Pancreas (tissue), 10 donors: ENCODE results near the gene ZGPAT. TPM values are rescaled to one million over a fixed set of nuclear protein-coding genes. Genes with fewer than 3 reads are reported as not detected.
"Not testable (repeated sequence)": the region's sequence is repeated elsewhere in the genome, so short reads cannot be mapped to it uniquely, and the experiment has no call there.

Source experiments
- ATAC-seq, 4 donors: fragments of 200-7000 bp; cut with Tn5 transposase; one replicate each; pipeline versions ENCODE4 v1.8.0 to v1.9.1; 2020; ENCODE audit warnings: mild to moderate bottlenecking in 4 of 4, moderate library complexity in 4 of 4
- DNase-seq, 6 donors: peaks; one replicate each; pipeline ENCODE4 v3.0.0-alpha.2; 2020
- FAIRE-seq: peaks from 2 replicates; lab custom pipeline; 2012; peaks lifted over from hg19 to GRCh38; lab: Jason Lieb, UNC
- H3K27ac ChIP-seq, 4 donors: fragments of 200-600 bp; sonication (generic); 1 replicate in 3 of 4; 2 replicates in 1 of 4; pipeline versions ENCODE4 v1.5.0 to v1.8.0; 2020
- H3K27me3 ChIP-seq, 4 donors: fragments of 200-600 bp; one replicate each; pipeline ENCODE4 v1.8.0; 2021
- H3K36me3 ChIP-seq, 3 donors: fragments of 200-600 bp; sonication (generic) in 1 of 3; one replicate each; pipeline versions ENCODE4 v1.5.0 to v1.8.0; 2020 to 2021
- H3K4me1 ChIP-seq, 3 donors: fragments of 200-600 bp; one replicate each; pipeline ENCODE4 v1.8.0; 2021
- H3K4me3 ChIP-seq, 4 donors: fragments of 200-600 bp; sonication (generic) in 2 of 4; one replicate each; pipeline versions ENCODE4 v1.5.0 to v1.8.0; 2020 to 2021
- H3K9me3 ChIP-seq, 4 donors: fragments of 200-600 bp; one replicate each; pipeline ENCODE4 v1.8.0; 2021
- CTCF ChIP-seq, 4 donors: fragments of 200-600 bp; sonication (generic) in 3 of 4; IDR thresholded peaks; one replicate each; pipeline versions ENCODE4 v1.5.0 to v1.8.0; 2021; ENCODE audit warnings: antibody characterized with exemption in 4 of 4
- WGBS, 2 donors: extraction: QIAGEN DNeasy Blood & Tissue Kit; methylation state at CpG; one replicate each; pipeline ENCODE4 v1.1.7; 2013; 5-methylcytosine and 5-hydroxymethylcytosine counted together
- intact Hi-C, 3 donors: fragments of 100-400 bp; cut with DNase I; formaldehyde crosslinking; loops; one replicate each; pipeline versions ENCODE4 v1.11.1 to v1.14.2; 2022
- polyA plus RNA-seq, 2 donors: library from polyadenylated mRNA; stranded (reverse); fragments of 200-250 nt; gene quantifications; one replicate each; pipeline ENCODE4 v1.2.3, GENCODE V29; 2013
- total RNA-seq, 6 donors: library from RNA; stranded (reverse); fragmentation: NEBNext Ultra II Directional in 4 of 6; extraction: Animal tissue kit (Norgen Biotek cat#: 25700) in 4 of 6; gene quantifications; one replicate each; pipeline versions ENCODE4 v1.2.1 to v1.2.4, GENCODE V29; 2021 to 2023
- donor health status: healthy with polysubstance abuse.
- donor health status: DM: no; HTN: no; CAD: no; lungs with moderate emphysema.
- donor health status: DM: no; HTN: no; CAD: no.
- donor health status: control.
- donor health status: control.
- donor health status: Bipolar disorder and iron deficiency.
- donor health status: DM: yes; HTN: yes; CAD: no.
- donor health status: DM: no; HTN: no; CAD: no.
- donor health status: DM: no; HTN: no; CAD: no.
- donor health status: DM: yes; HTN: yes; CAD: no.

ZGPAT gene
- total and polyA plus RNA-seq, 8 donors, result 9.3 to 61.6 (median 12.3) TPM

- FAIRE-seq (no peak), ATAC-seq (no peak), DNase-seq (no peak)
- Histone ChIP-seq H3K4me3 (no peak overlapping the region), H3K27ac (no peak overlapping the region), H3K27me3 (no peaks in the 10 kb centered on the region), H3K9me3 (no peaks in the 10 kb centered on the region), H3K36me3 (peaks cover 0 to 12% (median 0%) of the 10 kb centered on the region in 3 donors), H3K4me1 (no peaks in the 10 kb centered on the region)
- intact Hi-C loops, result no loop called here
- 93 to 98% methylated on average over 11 of the region's 11 CpGs for WGBS, 2 donors
- no peak for TF ChIP-seq CTCF (IDR thresholded peaks at IDR 0.05)
Observed at GRCh38 chr20:63668351-63668750, 39.5 kb upstream of the ZGPAT start.

GRCh38 chr20:63671695-63672094 is 36.1 kb upstream of the ZGPAT start:
- DNase-seq, H3K27me3 ChIP-seq, FAIRE-seq, H3K4me1 ChIP-seq, H3K4me3 ChIP-seq, H3K9me3 ChIP-seq, intact Hi-C loops, ATAC-seq, H3K27ac ChIP-seq: not testable (repeated sequence)
- H3K36me3 ChIP-seq, result peaks cover 0 to 10% (median 0%) of the 10 kb centered on the region in 3 donors
- 97 to 98% methylated on average over 12 of the region's 12 CpGs for WGBS, 2 donors

GRCh38 chr20:63672666-63673065 is 35.2 kb upstream of the ZGPAT start:
- no peak for ATAC-seq
- Histone ChIP-seq H3K4me1 (no peaks in the 10 kb centered on the region), H3K27me3 (no peaks in the 10 kb centered on the region), H3K9me3 (no peaks in the 10 kb centered on the region), H3K36me3 (peaks cover 0 to 6% (median 0%) of the 10 kb centered on the region in 3 donors), H3K4me3 (no peak overlapping the region), H3K27ac (no peak overlapping the region)
- DNase-seq, result peak in 1 of 6 donors; percentile 46
- FAIRE-seq, result no peak
- 94 to 95% methylated on average over 10 of the region's 10 CpGs for WGBS, 2 donors
- TF ChIP-seq CTCF (IDR thresholded peaks at IDR 0.05), result no peak
- intact Hi-C loops, result no loop called here

- WGBS, 2 donors, result 96% methylated on average over 14 of the region's 14 CpGs
- H3K27ac ChIP-seq, result no peak overlapping the region
- TF ChIP-seq CTCF (IDR thresholded peaks at IDR 0.05), result no peak
- intact Hi-C loops, result no loop called here
- no peak for DNase-seq
- H3K36me3 ChIP-seq, result peaks cover 0 to 4% (median 0%) of the 10 kb centered on the region in 3 donors
- no peak for FAIRE-seq
- no peak overlapping the region for H3K4me3 ChIP-seq
- ATAC-seq, result no peak
- H3K9me3 ChIP-seq, result no peaks in the 10 kb centered on the region
- no peaks in the 10 kb centered on the region for H3K4me1 ChIP-seq
- H3K27me3 ChIP-seq, result no peaks in the 10 kb centered on the region
Observed at GRCh38 chr20:63673951-63674350, 33.9 kb upstream of the ZGPAT start.

GRCh38 chr20:63675681-63676368 is 32.0 kb upstream of the ZGPAT start:
- TF ChIP-seq CTCF (IDR thresholded peaks at IDR 0.05), result no peak
- Histone ChIP-seq H3K27ac (no peak overlapping the region), H3K4me1 (no peaks in the 10 kb centered on the region), H3K4me3 (no peak overlapping the region), H3K36me3 (peaks cover 0 to 4% (median 0%) of the 10 kb centered on the region in 3 donors), H3K27me3 (no peaks in the 10 kb centered on the region), H3K9me3 (no peaks in the 10 kb centered on the region)
- DNase-seq (no peak), FAIRE-seq (no peak), ATAC-seq (no peak)
- intact Hi-C loops, result no loop called here
- WGBS, 2 donors, result 93% methylated on average over 18 to 20 of the region's 20 CpGs
